H9 (cell line): ENCODE results near the gene MCM8. TPM values are rescaled to one million over a fixed set of nuclear protein-coding genes. Genes with fewer than 3 reads are reported as not detected.

Experiments used
- DNase-seq: peaks from one replicate; pipeline ENCODE4 v3.0.0-alpha.2; 2017
- H2AFZ ChIP-seq: one replicate; pipeline ENCODE4 v1.6.1; 2013; ENCODE audit warnings: mild to moderate bottlenecking, low read length, control low read depth, moderate library complexity
- H2AK5ac ChIP-seq: 2 replicates; pipeline ENCODE4 v1.6.1; 2013; ENCODE audit warnings: low read length, control low read depth, mixed read lengths; ENCODE audit not compliant: insufficient read length
- H2BK120ac ChIP-seq: one replicate; pipeline ENCODE4 v1.6.1; 2013; ENCODE audit warnings: low read depth, mild to moderate bottlenecking, low read length, control low read depth, inconsistent platforms; ENCODE audit not compliant: poor library complexity, severe bottlenecking
- H2BK12ac ChIP-seq: 2 replicates; pipeline ENCODE4 v1.6.1; 2013; ENCODE audit warnings: low read length, control low read depth, mixed read lengths, low read depth; ENCODE audit not compliant: insufficient read length
- H2BK15ac ChIP-seq: 2 replicates; pipeline ENCODE4 v1.6.1; 2013; ENCODE audit warnings: low read depth, low read length, control low read depth
- H2BK20ac ChIP-seq: one replicate; pipeline ENCODE4 v1.6.1; 2013; ENCODE audit warnings: low read depth, mild to moderate bottlenecking, low read length, control low read depth, inconsistent platforms; ENCODE audit not compliant: poor library complexity, severe bottlenecking
- H2BK5ac ChIP-seq: 2 replicates; pipeline ENCODE4 v1.6.1; 2013; ENCODE audit warnings: low read length, control low read depth, mixed read lengths; ENCODE audit not compliant: insufficient read length
- H3K14ac ChIP-seq: 2 replicates; pipeline ENCODE4 v1.6.1; 2013; ENCODE audit warnings: low read length, control low read depth; ENCODE audit not compliant: insufficient read depth
- H3K18ac ChIP-seq: 2 replicates; pipeline ENCODE4 v1.6.1; 2013; ENCODE audit warnings: low read depth, mild to moderate bottlenecking, mixed read lengths, low read length, control low read depth; ENCODE audit not compliant: insufficient read length
- H3K23ac ChIP-seq: 2 replicates; pipeline ENCODE4 v1.6.1; 2013; ENCODE audit warnings: low read length, control low read depth, mixed read lengths, low read depth; ENCODE audit not compliant: insufficient read length
- H3K23me2 ChIP-seq: 2 replicates; pipeline ENCODE4 v1.6.1; 2013; ENCODE audit warnings: low read depth, mild to moderate bottlenecking, mixed read lengths, low read length, control low read depth; ENCODE audit not compliant: insufficient read length, poor library complexity, severe bottlenecking
- H3K27ac ChIP-seq: 2 replicates; pipeline ENCODE4 v1.5.1; 2013; ENCODE audit warnings: low read length, control low read depth, mixed read lengths, low read depth; ENCODE audit not compliant: insufficient read length
- H3K27me3 ChIP-seq: 2 replicates; pipeline ENCODE4 v1.6.1; 2013; ENCODE audit warnings: low read length, control low read depth, inconsistent platforms; ENCODE audit not compliant: insufficient read depth
- H3K4ac ChIP-seq: 2 replicates; pipeline ENCODE4 v1.6.1; 2013; ENCODE audit warnings: low read depth, mild to moderate bottlenecking, control low read depth, inconsistent platforms, low read length, moderate library complexity
- H3K4me1 ChIP-seq: 2 replicates; pipeline ENCODE4 v1.6.1; 2013; ENCODE audit warnings: low read length, control low read depth, inconsistent platforms; ENCODE audit not compliant: insufficient read depth
- H3K4me2 ChIP-seq: 2 replicates; pipeline ENCODE4 v1.6.1; 2013; ENCODE audit warnings: low read length, control low read depth, mixed read lengths; ENCODE audit not compliant: insufficient read length, insufficient read depth
- H3K56ac ChIP-seq: 2 replicates; pipeline ENCODE4 v1.6.1; 2013; ENCODE audit warnings: low read depth, mild to moderate bottlenecking, mixed read lengths, low read length, control low read depth; ENCODE audit not compliant: insufficient read length
- H3K79me1 ChIP-seq: 2 replicates; pipeline ENCODE4 v1.6.1; 2013; ENCODE audit warnings: low read depth, mild to moderate bottlenecking, moderate library complexity, low read length, control low read depth, inconsistent platforms; ENCODE audit not compliant: insufficient read depth, poor library complexity, severe bottlenecking
- H3K79me2 ChIP-seq: 2 replicates; pipeline ENCODE4 v1.6.1; 2013; ENCODE audit warnings: low read length, control low read depth, inconsistent platforms; ENCODE audit not compliant: insufficient read depth
- H3K9ac ChIP-seq: 2 replicates; pipeline ENCODE4 v1.6.1; 2013; ENCODE audit warnings: low read length, control low read depth, mixed read lengths; ENCODE audit not compliant: insufficient read length; ENCODE audit errors: extremely low read depth
- H3K9me3 ChIP-seq: one replicate; pipeline ENCODE4 v1.6.1; 2013; ENCODE audit warnings: low read depth, low read length, inconsistent platforms; ENCODE audit not compliant: control insufficient read depth
- H3T11ph ChIP-seq: one replicate; pipeline ENCODE4 v1.6.1; 2013; ENCODE audit warnings: mild to moderate bottlenecking, low read length, control low read depth, inconsistent platforms
- H4K20me1 ChIP-seq: one replicate; pipeline ENCODE4 v1.6.1; 2013; ENCODE audit not compliant: control insufficient read depth, insufficient read length, insufficient read depth
- H4K5ac ChIP-seq: 2 replicates; pipeline ENCODE4 v1.6.1; 2013; ENCODE audit warnings: low read depth, mild to moderate bottlenecking, mixed read lengths, low read length, control low read depth; ENCODE audit not compliant: insufficient read length
- H4K8ac ChIP-seq: replicated peaks from 2 replicates; pipeline ENCODE4 v1.6.1; 2013; ENCODE audit warnings: low read length, control low read depth, mixed read lengths, low read depth; ENCODE audit not compliant: insufficient read length
- H4K91ac ChIP-seq: 2 replicates; pipeline ENCODE4 v1.6.1; 2013; ENCODE audit warnings: low read depth, mild to moderate bottlenecking, moderate library complexity, mixed read lengths, low read length, control low read depth; ENCODE audit not compliant: insufficient read length
- H3K27ac Mint-ChIP-seq, 3 experiments: 2 replicates in 2 of 3; 3 replicates in 1 of 3; pipeline ENCODE4 v1.8.0; 2020 to 2021; ENCODE audit warnings: mixed read lengths in 3 of 3, mild to moderate bottlenecking in 1 of 3, moderate library complexity in 1 of 3
- H3K27me3 Mint-ChIP-seq: 2 replicates; pipeline ENCODE4 v1.8.0; 2021; ENCODE audit warnings: low read depth, mild to moderate bottlenecking, moderate library complexity, mixed read lengths
- H3K36me3 Mint-ChIP-seq, 3 experiments: 2 replicates in 2 of 3; 3 replicates in 1 of 3; pipeline ENCODE4 v1.8.0; 2020 to 2021; ENCODE audit warnings: low read depth in 3 of 3, mixed read lengths in 3 of 3; ENCODE audit not compliant: insufficient read depth in 1 of 3
- H3K4me1 Mint-ChIP-seq, 2 experiments: 2 replicates each; pipeline ENCODE4 v1.8.0; 2020; ENCODE audit warnings: mixed read lengths in 2 of 2
- H3K4me3 Mint-ChIP-seq, 2 experiments: 2 replicates in 1 of 2; 3 replicates in 1 of 2; pipeline ENCODE4 v1.8.0; 2020 to 2021; ENCODE audit warnings: mild to moderate bottlenecking in 2 of 2, mixed read lengths in 2 of 2, moderate library complexity in 1 of 2
- H3K9me3 Mint-ChIP-seq, 2 experiments: 2 replicates in 1 of 2; 3 replicates in 1 of 2; pipeline ENCODE4 v1.8.0; 2020; ENCODE audit warnings: mild to moderate bottlenecking in 2 of 2, mixed read lengths in 2 of 2, moderate library complexity in 1 of 2
- WGBS: extraction: QIAGEN DNeasy Blood & Tissue Kit; methylation state at CpG from one replicate; pipeline ENCODE4 v1.1.7; 2013; ENCODE audit warnings: missing lambda C conversion rate, low lambda C conversion rate, mixed read lengths; ENCODE audit not compliant: insufficient read length; ENCODE audit errors: extremely low coverage; 5-methylcytosine and 5-hydroxymethylcytosine counted together
- total RNA-seq: library from RNA; stranded (reverse); gene quantifications from 2 replicates; pipeline ENCODE4 v1.2.1, GENCODE V29; 2021
- TF ChIP-seq, protein P1 (sequence below): fragments of 200-600 bp; sonication (generic); conservative IDR thresholded peaks from 3 replicates; pipeline ENCODE4 v1.8.0; 2021; ENCODE audit warnings: antibody characterized with exemption, mild to moderate bottlenecking

The MCM8 gene
- total RNA-seq, 1 experiment from 2014 or later, result 32.2 TPM

DNA sequence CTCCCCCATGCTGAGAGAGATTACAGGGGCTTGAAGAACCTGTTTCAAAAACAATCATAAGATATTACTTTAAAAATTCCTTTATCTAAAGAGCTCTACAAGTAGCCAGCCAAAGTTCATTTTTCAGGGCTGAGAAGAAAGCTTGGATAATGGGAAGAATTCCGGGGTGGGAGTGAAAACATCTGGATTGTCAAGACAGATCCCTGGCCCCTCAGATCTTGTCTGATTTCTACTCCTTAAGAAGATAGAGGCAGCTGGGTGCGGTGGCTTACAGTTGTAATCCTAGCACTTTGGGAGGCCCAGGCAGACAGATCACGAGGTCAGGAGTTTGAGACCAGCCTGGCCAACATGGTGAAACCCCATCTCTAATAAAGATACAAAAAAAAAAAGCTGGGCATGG lies 24.9 kb upstream of the MCM8 start:
- H3K9ac ChIP-seq, result no peak overlapping the region
- no peak overlapping the region for H3K56ac ChIP-seq
- Mint-ChIP-seq H3K27me3 (peaks cover 25% of the 10 kb centered on the region), H3K27ac (no peak overlapping the region), H3K36me3 (no peaks in the 10 kb centered on the region; a peak in 1 of 7 replicates), H3K4me3 (no peak overlapping the region), H3K9me3 (no peaks in the 10 kb centered on the region), H3K4me1 (no peaks in the 10 kb centered on the region)
- H3K4ac ChIP-seq, result no peak overlapping the region
- H4K5ac ChIP-seq, result no peak overlapping the region
- H2AFZ ChIP-seq, result no peak overlapping the region
- no peak overlapping the region for H3K14ac ChIP-seq
- H3K79me1 ChIP-seq, result no peaks in the 10 kb centered on the region
- no peaks in the 10 kb centered on the region for H3K27me3 ChIP-seq
- H4K91ac ChIP-seq, result no peak overlapping the region
- no peak overlapping the region for H2BK120ac ChIP-seq
- H3K4me2 ChIP-seq, result no peak overlapping the region
- H3K9me3 ChIP-seq, result no peaks in the 10 kb centered on the region
- no peak overlapping the region for H3K27ac ChIP-seq
- no peak overlapping the region for H2BK12ac ChIP-seq
- no peak overlapping the region for H4K8ac ChIP-seq
- no peak overlapping the region for H3K23ac ChIP-seq
- H4K20me1 ChIP-seq, result no peaks in the 10 kb centered on the region
- no peak overlapping the region for H2BK15ac ChIP-seq
- no peak overlapping the region for H2AK5ac ChIP-seq
- no peak overlapping the region for H2BK20ac ChIP-seq
- no peaks in the 10 kb centered on the region for H3K4me1 ChIP-seq
- TF ChIP-seq, protein P1, sequence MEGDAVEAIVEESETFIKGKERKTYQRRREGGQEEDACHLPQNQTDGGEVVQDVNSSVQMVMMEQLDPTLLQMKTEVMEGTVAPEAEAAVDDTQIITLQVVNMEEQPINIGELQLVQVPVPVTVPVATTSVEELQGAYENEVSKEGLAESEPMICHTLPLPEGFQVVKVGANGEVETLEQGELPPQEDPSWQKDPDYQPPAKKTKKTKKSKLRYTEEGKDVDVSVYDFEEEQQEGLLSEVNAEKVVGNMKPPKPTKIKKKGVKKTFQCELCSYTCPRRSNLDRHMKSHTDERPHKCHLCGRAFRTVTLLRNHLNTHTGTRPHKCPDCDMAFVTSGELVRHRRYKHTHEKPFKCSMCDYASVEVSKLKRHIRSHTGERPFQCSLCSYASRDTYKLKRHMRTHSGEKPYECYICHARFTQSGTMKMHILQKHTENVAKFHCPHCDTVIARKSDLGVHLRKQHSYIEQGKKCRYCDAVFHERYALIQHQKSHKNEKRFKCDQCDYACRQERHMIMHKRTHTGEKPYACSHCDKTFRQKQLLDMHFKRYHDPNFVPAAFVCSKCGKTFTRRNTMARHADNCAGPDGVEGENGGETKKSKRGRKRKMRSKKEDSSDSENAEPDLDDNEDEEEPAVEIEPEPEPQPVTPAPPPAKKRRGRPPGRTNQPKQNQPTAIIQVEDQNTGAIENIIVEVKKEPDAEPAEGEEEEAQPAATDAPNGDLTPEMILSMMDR, result no peak
- WGBS, result no CpG with 5 or more reads among the region's 3 CpGs
- H3T11ph ChIP-seq, result no peak overlapping the region
- H2BK5ac ChIP-seq, result no peak overlapping the region
- no peaks in the 10 kb centered on the region for H3K79me2 ChIP-seq
- H3K23me2 ChIP-seq, result no peaks in the 10 kb centered on the region
- H3K18ac ChIP-seq, result no peak overlapping the region
- no peak for DNase-seq
